Sigmoid colon (tissue), 7 donors: ENCODE results near the gene C19orf73. TPM values are rescaled to one million over a fixed set of nuclear protein-coding genes. Genes with fewer than 3 reads are reported as not detected.

Experiments used
- DNase-seq: peaks from one replicate; pipeline ENCODE4 v3.0.0-alpha.2; 2019
- H3K27ac ChIP-seq, 4 donors: fragments of 200-600 bp; sonication (generic); one replicate each; pipeline ENCODE4 v1.5.1; 2016 to 2019; ENCODE audit warnings: mild to moderate bottlenecking in 1 of 4
- H3K27me3 ChIP-seq, 3 donors: fragments of 200-600 bp; sonication (generic); one replicate each; pipeline ENCODE4 v1.5.1; 2019; ENCODE audit warnings: mild to moderate bottlenecking in 1 of 3
- H3K36me3 ChIP-seq, 4 donors: fragments of 200-600 bp; sonication (generic); one replicate each; pipeline ENCODE4 v1.5.1; 2016 to 2019
- H3K4me1 ChIP-seq, 4 donors: fragments of 200-600 bp; sonication (generic); one replicate each; pipeline ENCODE4 v1.5.1; 2017 to 2019
- H3K4me3 ChIP-seq, 4 donors: fragments of 200-600 bp; sonication (generic); one replicate each; pipeline ENCODE4 v1.5.1; 2017 to 2019; ENCODE audit warnings: mild to moderate bottlenecking in 2 of 4, moderate library complexity in 1 of 4
- H3K9me3 ChIP-seq, 4 donors: fragments of 200-600 bp in 3 of 4; sonication (generic) in 3 of 4; one replicate each; pipeline versions ENCODE4 v1.5.1 to v1.6.1; 2013 to 2019
- EP300 ChIP-seq, 4 donors: sonication (generic); formaldehyde crosslinking; IDR thresholded peaks; one replicate each; pipeline ENCODE4 v1.6.1; 2017; ENCODE audit warnings: antibody characterized with exemption in 4 of 4
- POLR2A ChIP-seq, 2 donors: fragments of 450-650 bp; IDR thresholded peaks; one replicate each; pipeline ENCODE4 v1.6.1; 2016; ENCODE audit warnings: antibody characterized with exemption in 2 of 2, mild to moderate bottlenecking in 2 of 2, moderate library complexity in 2 of 2
- POLR2AphosphoS5 ChIP-seq, 4 donors: sonication (generic); formaldehyde crosslinking; IDR thresholded peaks; one replicate each; pipeline ENCODE4 v1.6.1; 2017; ENCODE audit warnings: antibody characterized with exemption in 4 of 4
- WGBS, 2 donors: extraction: QIAGEN DNeasy Blood & Tissue Kit; methylation state at CpG; one replicate each; pipeline ENCODE4 v1.1.7; 2013; 5-methylcytosine and 5-hydroxymethylcytosine counted together
- intact Hi-C: fragments of 100-400 bp; cut with DNase I; formaldehyde crosslinking; loops from one replicate; pipeline ENCODE4 v1.15.1; 2023
- polyA plus RNA-seq, 3 donors: library from polyadenylated mRNA; stranded (reverse); fragments of 200-250 nt; gene quantifications; one replicate each; pipeline ENCODE4 v1.2.3, GENCODE V29; 2013
- total RNA-seq, 4 donors: library from RNA; depleted of rRNA; stranded (reverse); fragments of >200 nt; gene quantifications; one replicate each; pipeline ENCODE4 v1.1.0, GENCODE V29; 2016
- TF ChIP-seq, protein P1 (sequence below), 4 experiments: fragments of 450-650 bp in 3 of 4; fragments of 200-600 bp in 1 of 4; IDR thresholded peaks; one replicate each; pipeline ENCODE4 v1.5.1; 2016 to 2019; ENCODE audit warnings: antibody characterized with exemption in 4 of 4, mild to moderate bottlenecking in 3 of 4, moderate library complexity in 2 of 4
- donor health status: healthy with polysubstance abuse.
- donor health status: Bipolar disorder and iron deficiency.
- donor health status: healthy.

The C19orf73 gene
- total and polyA plus RNA-seq, 7 donors: 1.6 to 5.1 (median 2.3) TPM; not detected in 1

GRCh38 chr19:49133621-49134454 is 14.9 kb upstream of the C19orf73 start:
- intact Hi-C loops: no loop called here
- TF ChIP-seq EP300 (IDR thresholded peaks at IDR 0.05): no peak
- no peak for TF ChIP-seq POLR2A (IDR thresholded peaks at IDR 0.05)
- TF ChIP-seq, protein P1, sequence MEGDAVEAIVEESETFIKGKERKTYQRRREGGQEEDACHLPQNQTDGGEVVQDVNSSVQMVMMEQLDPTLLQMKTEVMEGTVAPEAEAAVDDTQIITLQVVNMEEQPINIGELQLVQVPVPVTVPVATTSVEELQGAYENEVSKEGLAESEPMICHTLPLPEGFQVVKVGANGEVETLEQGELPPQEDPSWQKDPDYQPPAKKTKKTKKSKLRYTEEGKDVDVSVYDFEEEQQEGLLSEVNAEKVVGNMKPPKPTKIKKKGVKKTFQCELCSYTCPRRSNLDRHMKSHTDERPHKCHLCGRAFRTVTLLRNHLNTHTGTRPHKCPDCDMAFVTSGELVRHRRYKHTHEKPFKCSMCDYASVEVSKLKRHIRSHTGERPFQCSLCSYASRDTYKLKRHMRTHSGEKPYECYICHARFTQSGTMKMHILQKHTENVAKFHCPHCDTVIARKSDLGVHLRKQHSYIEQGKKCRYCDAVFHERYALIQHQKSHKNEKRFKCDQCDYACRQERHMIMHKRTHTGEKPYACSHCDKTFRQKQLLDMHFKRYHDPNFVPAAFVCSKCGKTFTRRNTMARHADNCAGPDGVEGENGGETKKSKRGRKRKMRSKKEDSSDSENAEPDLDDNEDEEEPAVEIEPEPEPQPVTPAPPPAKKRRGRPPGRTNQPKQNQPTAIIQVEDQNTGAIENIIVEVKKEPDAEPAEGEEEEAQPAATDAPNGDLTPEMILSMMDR (IDR thresholded peaks at IDR 0.05): no peak
- no peak for TF ChIP-seq POLR2AphosphoS5 (IDR thresholded peaks at IDR 0.05)
- peak overlapping the region in 3 of 4 donors; percentile 10 to 56 (median 48) for H3K27ac ChIP-seq
- H3K9me3 ChIP-seq: no peaks in the 10 kb centered on the region
- H3K36me3 ChIP-seq: no peaks in the 10 kb centered on the region
- peaks cover 7 to 23% (median 18%) of the 10 kb centered on the region in 3 donors for H3K27me3 ChIP-seq
- peak overlapping the region in 3 of 4 donors; percentile 5 to 29 (median 25) for H3K4me3 ChIP-seq
- peaks cover 0 to 23% (median 16%) of the 10 kb centered on the region in 4 donors for H3K4me1 ChIP-seq
- DNase-seq: peak; percentile 81
- 22 to 63% methylated on average over 42 of the region's 42 CpGs for WGBS, 2 donors

DNA sequence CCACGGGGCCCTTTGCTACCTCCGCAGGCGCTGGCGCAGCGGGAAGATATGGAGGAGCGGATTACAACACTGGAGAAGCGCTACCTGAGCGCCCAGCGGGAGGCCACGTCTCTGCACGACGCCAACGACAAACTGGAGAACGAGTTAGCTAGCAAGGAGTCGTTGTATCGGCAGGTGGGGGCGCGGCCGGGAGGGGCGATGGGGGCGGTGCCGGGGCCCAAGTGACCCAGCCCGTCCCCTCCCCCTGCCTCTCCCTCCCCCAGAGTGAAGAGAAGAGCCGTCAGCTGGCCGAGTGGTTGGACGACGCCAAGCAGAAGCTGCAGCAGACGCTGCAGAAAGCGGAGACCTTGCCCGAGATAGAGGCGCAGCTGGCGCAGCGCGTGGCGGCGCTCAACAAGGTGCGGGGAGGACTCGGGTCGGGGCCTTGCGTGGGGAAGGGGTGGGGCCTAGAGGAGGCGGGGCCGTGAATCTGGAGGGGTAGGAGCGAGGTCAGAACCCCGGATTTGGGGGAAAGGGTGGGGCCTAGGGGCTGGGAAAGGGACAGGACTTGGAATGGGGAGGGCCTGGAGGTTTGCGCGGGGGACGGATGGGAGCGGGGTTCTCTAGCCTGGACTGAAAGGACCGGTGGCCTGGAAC is 14.1 kb upstream of the C19orf73 start:
- intact Hi-C loops: no loop called here
- TF ChIP-seq EP300 (IDR thresholded peaks at IDR 0.05): no peak
- TF ChIP-seq, protein P1 (IDR thresholded peaks at IDR 0.05): no peak
- TF ChIP-seq POLR2AphosphoS5 (IDR thresholded peaks at IDR 0.05): no peak
- TF ChIP-seq POLR2A (IDR thresholded peaks at IDR 0.05): no peak
- Histone ChIP-seq H3K4me3 (peak overlapping the region in 3 of 4 donors; percentile 5 to 29 (median 25)), H3K27me3 (peaks cover 7 to 23% (median 18%) of the 10 kb centered on the region in 3 donors), H3K27ac (peak overlapping the region in 3 of 4 donors; percentile 10 to 56 (median 48)), H3K36me3 (no peaks in the 10 kb centered on the region), H3K4me1 (peaks cover 0 to 30% (median 23%) of the 10 kb centered on the region in 4 donors), H3K9me3 (no peaks in the 10 kb centered on the region)
- 19 to 21% methylated on average over 49 of the region's 49 CpGs for WGBS, 2 donors
- no peak for DNase-seq

GRCh38 chr19:49130325-49130724 is 11.4 kb upstream of the C19orf73 start:
- TF ChIP-seq POLR2AphosphoS5 (IDR thresholded peaks at IDR 0.05) (no peak), EP300 (IDR thresholded peaks at IDR 0.05) (no peak), POLR2A (IDR thresholded peaks at IDR 0.05) (no peak)
- TF ChIP-seq, protein P1 (IDR thresholded peaks at IDR 0.05): no peak
- H3K9me3 ChIP-seq: no peaks in the 10 kb centered on the region
- peaks cover 7 to 18% (median 18%) of the 10 kb centered on the region in 3 donors for H3K27me3 ChIP-seq
- no peak overlapping the region for H3K4me3 ChIP-seq
- 97% methylated on average over 24 of the region's 24 CpGs for WGBS, 2 donors
- H3K36me3 ChIP-seq: no peaks in the 10 kb centered on the region
- no peak overlapping the region for H3K27ac ChIP-seq
- intact Hi-C loops: no loop called here
- DNase-seq: no peak
- H3K4me1 ChIP-seq: peaks cover 0 to 36% (median 27%) of the 10 kb centered on the region in 4 donors

GRCh38 chr19:49129238-49129583 is 10.3 kb upstream of the C19orf73 start:
- TF ChIP-seq, protein P1 (IDR thresholded peaks at IDR 0.05): no peak
- TF ChIP-seq EP300 (IDR thresholded peaks at IDR 0.05) (no peak), POLR2A (IDR thresholded peaks at IDR 0.05) (no peak), POLR2AphosphoS5 (IDR thresholded peaks at IDR 0.05) (no peak)
- no peak for DNase-seq
- H3K9me3 ChIP-seq: no peaks in the 10 kb centered on the region
- H3K36me3 ChIP-seq: no peaks in the 10 kb centered on the region
- H3K27ac ChIP-seq: no peak overlapping the region
- intact Hi-C loops: no loop called here
- 70 to 74% methylated on average over 16 of the region's 16 CpGs for WGBS, 2 donors
- no peak overlapping the region for H3K4me3 ChIP-seq
- peaks cover 0 to 32% (median 24%) of the 10 kb centered on the region in 4 donors for H3K4me1 ChIP-seq
- H3K27me3 ChIP-seq: peaks cover 3 to 12% (median 11%) of the 10 kb centered on the region in 3 donors
